ENCODE results near the gene SGCD.

Gene SGCD

GRCh38 chr5:156774273-156774672, 447.3 kb downstream of the SGCD start:
- no peak for DNase-seq (ENCODE audit: low spot score)

GRCh38 chr5:156778139-156778706, 451.3 kb downstream of the SGCD start:
- no peak for DNase-seq (ENCODE audit: low spot score)

- no peak for DNase-seq (ENCODE audit: low spot score)
These were observed 451.8 kb downstream of the SGCD start for GRCh38 chr5:156778752-156779151.

GRCh38 chr5:156779436-156779835, 452.5 kb downstream of the SGCD start:
- DNase-seq (ENCODE audit: low spot score), result no peak

GRCh38 chr5:156783092-156783491, 456.1 kb downstream of the SGCD start:
- no peak for DNase-seq (ENCODE audit: low spot score)

GRCh38 chr5:156794687-156795086, 467.7 kb downstream of the SGCD start:
- DNase-seq (ENCODE audit: low spot score), result no peak

- no peak for DNase-seq (ENCODE audit: low spot score)
These were observed 471.2 kb downstream of the SGCD start for GRCh38 chr5:156798201-156798600.

GRCh38 chr5:156799171-156799570, 472.2 kb downstream of the SGCD start:
- DNase-seq (ENCODE audit: low spot score), result no peak

- no peak for DNase-seq (ENCODE audit: low spot score)
These were observed 474.0 kb downstream of the SGCD start for GRCh38 chr5:156800929-156801328.

GRCh38 chr5:156802501-156802900, 475.5 kb downstream of the SGCD start:
- DNase-seq (ENCODE audit: low spot score), result no peak

GRCh38 chr5:156803404-156803803, 476.4 kb downstream of the SGCD start:
- DNase-seq (ENCODE audit: low spot score), result no peak

- DNase-seq (ENCODE audit: low spot score), result no peak
These were observed 486.0 kb downstream of the SGCD start for GRCh38 chr5:156812959-156813358.

- DNase-seq (ENCODE audit: low spot score), result no peak
These were observed 489.1 kb downstream of the SGCD start for GRCh38 chr5:156815988-156816599.

Data from putamen (tissue), 1 donor.